D341Med (cell line): Measurements from ENCODE around the gene KIAA2012.
A peak's percentile ranks its signal among the peaks of the same experiment; 100 is the strongest.
"Not testable (repeated sequence)": the region's sequence is repeated elsewhere in the genome, so short reads cannot be mapped to it uniquely, and the experiment has no call there.

Experiments
- DNase-seq: peaks from one replicate; pipeline ENCODE4 v3.0.0; 2012; ENCODE audit warnings: low spot score

KIAA2012 gene

GRCh38 chr2:202118168-202118567, 45.1 kb downstream of the KIAA2012 start:
- no peak for DNase-seq

- no peak for DNase-seq
These were observed 47.8 kb downstream of the KIAA2012 start for GRCh38 chr2:202120828-202121227.

- no peak for DNase-seq
These were observed 48.6 kb downstream of the KIAA2012 start for GRCh38 chr2:202121532-202122162.

- DNase-seq, result no peak
These were observed 49.1 kb downstream of the KIAA2012 start for GRCh38 chr2:202122163-202122540.

- DNase-seq, result no peak
These were observed 50.1 kb downstream of the KIAA2012 start for GRCh38 chr2:202122980-202123720.

- DNase-seq, result no peak
These were observed 51.2 kb downstream of the KIAA2012 start for GRCh38 chr2:202124286-202124685.

- DNase-seq, result no peak
These were observed 54.8 kb downstream of the KIAA2012 start for GRCh38 chr2:202127687-202128331.

- no peak for DNase-seq
These were observed 56.8 kb downstream of the KIAA2012 start for GRCh38 chr2:202129841-202130240.

GRCh38 chr2:202133200-202133908, 60.3 kb downstream of the KIAA2012 start:
- DNase-seq, result no peak

- DNase-seq, result no peak
These were observed 60.8 kb downstream of the KIAA2012 start for GRCh38 chr2:202133909-202134265.

GRCh38 chr2:202135091-202135874, 62.2 kb downstream of the KIAA2012 start:
- no peak for DNase-seq

GRCh38 chr2:202136039-202136438, 63.0 kb downstream of the KIAA2012 start:
- not testable (repeated sequence) for DNase-seq

- DNase-seq, result no peak
These were observed 63.5 kb downstream of the KIAA2012 start for GRCh38 chr2:202136526-202136925.

- no peak for DNase-seq
These were observed 67.6 kb downstream of the KIAA2012 start for GRCh38 chr2:202140522-202141252.

GRCh38 chr2:202141329-202141947, 68.4 kb downstream of the KIAA2012 start:
- no peak for DNase-seq

- no peak for DNase-seq
These were observed 69.5 kb downstream of the KIAA2012 start for GRCh38 chr2:202142540-202142939.

GRCh38 chr2:202147775-202148174, 74.7 kb downstream of the KIAA2012 start:
- no peak for DNase-seq

- DNase-seq, result no peak
These were observed 75.6 kb downstream of the KIAA2012 start for GRCh38 chr2:202148515-202149154.

GRCh38 chr2:202149155-202149762, 76.2 kb downstream of the KIAA2012 start:
- peak; percentile 43 for DNase-seq

GRCh38 chr2:202149936-202150335, 76.9 kb downstream of the KIAA2012 start:
- DNase-seq, result no peak
